HG03066 (cell line): Measurements from ENCODE around the gene CHRM2.

Experiments
- ATAC-seq: cut with Tn5 transposase; IDR thresholded peaks from one replicate; pipeline ENCODE4 v1.9.1; 2021; ENCODE audit warnings: low read depth; ENCODE audit not compliant: unreplicated experiment

The CHRM2 gene

DNA sequence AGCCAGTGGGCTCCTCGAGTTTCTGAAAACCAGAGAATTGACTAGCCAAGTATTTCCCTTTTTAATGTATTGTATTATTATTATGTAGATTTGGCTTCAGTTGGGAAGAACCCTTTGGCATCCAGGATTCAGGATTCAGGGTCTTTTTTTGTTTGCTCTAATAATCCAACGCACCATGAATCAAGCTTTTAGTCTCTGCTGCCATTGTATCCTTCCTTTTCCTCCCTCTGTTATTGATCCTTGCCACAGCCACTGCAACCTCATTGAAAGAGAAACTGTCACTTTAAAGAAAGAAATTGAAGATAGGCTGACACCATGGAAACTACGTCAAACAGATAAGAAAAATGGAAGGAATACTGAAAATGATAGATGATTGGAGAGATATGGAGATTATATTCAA is 150.0 kb downstream of the CHRM2 start:
- ATAC-seq, result no peak

DNA sequence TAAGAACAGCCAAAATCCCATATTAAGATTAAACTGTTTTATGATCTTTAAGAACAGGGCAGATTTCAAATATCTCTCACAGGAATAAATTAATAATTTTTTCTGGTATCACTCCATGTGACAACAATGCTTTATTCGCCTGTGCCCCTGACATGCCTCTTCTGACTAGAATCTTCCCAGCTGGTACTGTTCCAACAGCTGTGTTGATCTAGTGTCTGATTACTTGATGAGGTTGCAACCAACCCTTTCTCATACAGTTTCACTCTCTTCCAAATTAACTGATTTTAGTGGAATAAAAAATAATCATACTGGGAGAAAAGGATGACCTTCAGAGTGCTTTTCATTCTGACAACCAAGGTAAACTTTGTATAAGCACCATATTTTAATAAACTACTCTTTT is 151.9 kb downstream of the CHRM2 start:
- no peak for ATAC-seq

DNA sequence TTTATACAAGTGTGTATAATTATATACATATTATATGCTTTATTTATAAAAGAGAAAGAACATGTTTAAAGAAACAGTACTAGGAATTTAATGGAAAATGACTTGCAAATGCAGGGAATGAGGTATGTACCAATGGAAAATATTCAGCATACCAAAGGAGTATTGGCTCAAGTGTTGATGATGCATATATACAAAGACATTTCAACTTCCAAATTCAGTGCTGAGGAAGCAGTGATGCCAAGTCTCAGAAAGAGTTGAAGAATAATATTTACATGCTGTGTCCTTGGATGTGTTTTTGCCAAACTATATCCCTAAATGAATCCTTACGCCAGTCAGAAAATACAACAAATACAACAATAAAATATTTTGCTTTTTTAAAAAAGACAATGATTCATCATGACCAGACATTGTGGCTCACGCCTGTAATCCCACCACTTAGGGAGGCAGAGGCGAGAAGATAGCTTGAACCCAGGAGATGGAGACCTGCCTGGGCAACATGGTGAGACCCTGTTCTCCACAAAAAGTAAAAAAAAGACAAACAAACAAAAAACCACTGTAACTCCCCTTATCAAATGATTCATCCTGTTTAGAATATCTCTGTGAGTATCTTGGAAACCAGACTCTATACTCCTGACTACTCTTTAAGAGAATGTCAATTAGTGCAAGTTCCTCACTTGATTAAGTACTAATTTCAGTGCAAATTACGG is 157.2 kb downstream of the CHRM2 start:
- no peak for ATAC-seq

DNA sequence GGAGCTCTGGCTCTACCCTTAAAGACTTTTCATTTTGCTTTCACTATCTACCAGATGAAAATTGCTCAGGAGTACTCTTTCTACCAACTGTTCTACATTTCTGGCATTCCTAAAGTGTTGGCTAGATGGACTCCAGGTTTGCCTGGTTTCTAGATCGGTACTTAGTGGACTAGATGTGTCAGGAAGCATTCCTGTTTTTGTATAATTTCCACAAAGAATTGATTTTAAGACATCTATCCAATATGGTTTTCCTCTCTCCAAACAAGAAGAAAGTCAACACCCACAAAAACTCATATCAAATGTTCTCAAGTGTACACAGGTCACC is 157.7 kb downstream of the CHRM2 start:
- ATAC-seq, result no peak

DNA sequence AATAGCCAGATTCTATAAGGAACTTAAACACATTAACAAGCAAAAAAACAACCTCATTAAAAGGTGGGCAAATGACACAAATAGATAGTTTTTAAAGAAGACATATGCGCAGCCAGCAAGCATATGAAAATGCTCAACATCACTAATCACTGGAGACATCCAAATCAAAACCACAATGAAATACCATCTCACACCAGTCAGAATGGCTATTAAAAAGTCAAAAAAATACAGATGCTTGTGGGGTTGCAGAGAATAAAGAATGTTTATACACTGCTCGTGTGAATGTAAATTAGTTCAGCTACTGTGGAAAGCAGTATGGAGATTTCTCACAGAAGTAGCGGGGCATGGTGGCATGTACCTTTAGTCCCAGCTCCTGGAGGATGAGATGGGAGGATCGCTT is 164.0 kb downstream of the CHRM2 start:
- no peak for ATAC-seq

DNA sequence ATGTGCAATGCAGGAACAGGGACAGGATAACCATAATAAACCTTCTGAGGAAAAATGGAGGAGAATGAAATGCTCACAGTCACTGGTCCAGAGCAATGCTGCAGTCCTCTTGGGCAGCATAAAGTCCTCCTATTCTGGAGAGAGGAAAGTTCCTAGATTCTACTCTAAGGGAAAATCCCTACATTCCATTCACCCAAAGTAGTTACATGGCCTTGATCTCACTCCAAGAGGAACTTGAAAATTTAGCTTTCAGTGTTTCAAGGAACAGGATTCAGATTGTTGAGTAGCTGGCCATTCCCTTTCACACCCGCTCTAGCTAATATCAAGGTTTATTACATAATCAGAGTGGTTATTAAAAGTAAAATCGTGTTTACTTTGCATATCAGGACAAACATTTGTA is 168.3 kb downstream of the CHRM2 start:
- no peak for ATAC-seq

DNA sequence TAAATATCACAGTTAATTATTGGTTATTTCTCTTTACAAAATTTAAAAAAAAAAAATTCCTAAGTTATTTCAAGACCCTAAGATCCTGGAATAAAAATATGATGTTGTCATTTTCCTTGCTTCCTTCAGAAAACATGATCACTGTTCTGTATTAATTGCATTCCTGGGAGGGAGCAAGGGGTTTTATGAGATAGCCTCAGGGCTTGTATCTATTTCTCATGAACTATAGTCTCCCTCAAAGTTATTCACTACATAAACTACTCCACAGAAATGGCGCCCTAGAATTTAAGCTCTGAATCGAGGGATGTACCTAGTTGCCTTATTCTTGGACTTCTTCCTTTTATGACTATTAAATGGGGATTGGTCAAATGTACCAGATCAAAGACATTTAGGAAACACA is 170.3 kb downstream of the CHRM2 start:
- no peak for ATAC-seq

DNA sequence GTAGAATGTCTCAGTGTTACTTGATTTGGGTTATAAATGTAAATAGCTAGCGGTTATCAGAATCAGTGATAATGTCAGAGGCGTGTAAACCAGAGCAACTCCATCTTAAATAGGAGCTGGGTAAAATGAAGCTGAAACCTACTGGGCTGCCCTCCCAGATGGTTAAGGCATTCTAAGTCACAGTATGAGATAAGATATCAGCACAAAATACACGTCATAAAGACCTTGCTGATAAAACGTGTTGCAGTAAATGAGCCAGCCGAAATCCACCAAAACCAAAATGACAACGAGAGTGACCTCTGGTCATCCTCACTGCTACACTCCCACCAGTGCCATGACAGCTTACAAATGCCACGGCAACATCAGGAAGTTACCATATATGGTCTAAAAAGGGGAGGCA is 172.3 kb downstream of the CHRM2 start:
- no peak for ATAC-seq

DNA sequence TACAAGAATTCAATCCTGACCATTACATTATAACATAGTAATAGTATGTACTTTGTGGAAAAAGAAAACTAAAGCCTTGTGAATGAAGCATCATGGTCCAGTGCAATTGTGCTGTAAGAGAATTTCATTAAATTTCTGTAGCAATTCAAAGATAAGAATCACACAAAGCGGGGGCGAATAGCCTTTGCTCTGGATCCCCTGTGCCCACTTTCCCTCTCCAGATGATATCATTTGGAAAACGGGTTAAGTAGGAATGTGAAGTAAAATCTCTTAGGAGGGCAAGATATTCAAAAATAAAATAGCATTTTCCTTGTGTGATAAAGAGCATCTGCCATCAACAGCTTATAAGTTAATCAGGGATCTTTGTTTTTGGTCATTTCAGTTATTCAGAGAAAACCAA is 177.1 kb downstream of the CHRM2 start:
- ATAC-seq, result no peak

DNA sequence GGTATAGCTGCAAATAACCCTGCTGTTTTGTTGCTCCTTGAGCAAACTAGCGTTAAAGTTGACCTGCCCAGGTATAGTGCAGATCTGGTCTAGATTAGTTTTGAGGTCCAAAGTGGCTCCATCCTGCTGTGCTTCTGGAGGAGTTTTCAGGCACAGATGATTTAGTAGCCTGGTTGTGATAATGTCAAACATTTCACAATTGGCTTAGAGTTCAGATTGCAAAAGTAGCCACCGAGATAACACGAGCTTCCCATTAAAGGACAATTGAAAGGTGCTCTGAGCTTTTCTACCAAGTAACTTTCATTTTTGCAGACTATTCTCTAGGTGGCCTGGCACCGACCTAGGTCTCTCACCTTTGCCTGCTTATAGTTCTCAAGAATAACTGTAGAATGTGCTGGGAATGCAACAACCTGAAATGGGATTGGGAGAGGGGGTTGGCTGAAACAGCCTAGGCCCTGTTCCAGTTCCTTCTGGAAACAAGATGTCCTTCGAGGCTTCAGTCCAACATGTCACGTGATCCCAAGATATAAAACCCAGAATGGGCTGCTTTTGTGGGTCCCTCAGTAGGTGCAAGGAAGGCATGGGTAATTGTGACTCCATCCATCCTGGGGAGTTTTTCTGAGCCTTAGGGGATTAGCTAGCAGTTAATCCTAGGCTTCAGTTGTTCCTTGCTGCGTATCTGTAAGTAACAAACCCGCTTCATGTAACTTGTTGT is 201.0 kb downstream of the CHRM2 start:
- no peak for ATAC-seq
